H1 (cell line): ENCODE data around the gene RIT2. TPM values are rescaled to one million over a fixed set of nuclear protein-coding genes. Genes with fewer than 3 reads are reported as not detected.

ENCODE experiments used
- CTCF ChIA-PET: fragments of 300-600 bp; sonication (Branson Sonifier 250); formaldehyde crosslinking; loops from one replicate; lab custom pipeline; 2021; ENCODE audit not compliant: partially characterized antibody; lab: Charles Lee
- POLR2A ChIA-PET: fragments of 300-600 bp; sonication (Branson Sonifier 250); formaldehyde crosslinking; loops from one replicate; lab custom pipeline; 2021; ENCODE audit warnings: inconsistent platforms; ENCODE audit not compliant: partially characterized antibody; lab: Charles Lee
- DNase-seq, 2 experiments: peaks; one replicate each; pipeline versions ENCODE4 v3.0.0 to v3.0.0-alpha.2; 2010 to 2022; ENCODE audit warnings: low spot score in 2 of 2, low read depth in 1 of 2, mixed read lengths in 1 of 2
- FAIRE-seq: peaks from 2 replicates; lab custom pipeline; 2011; peaks lifted over from hg19 to GRCh38; lab: Jason Lieb, UNC
- H2AFZ ChIP-seq: 2 replicates; pipeline ENCODE4 v1.8.1; 2012; ENCODE audit warnings: low read length, inconsistent platforms
- H2AK5ac ChIP-seq: 2 replicates; pipeline ENCODE4 v1.6.1; 2013; ENCODE audit warnings: low read depth, low read length
- H2BK120ac ChIP-seq: replicated peaks from 2 replicates; pipeline ENCODE3; 2013; ENCODE audit warnings: low read depth, low read length, inconsistent platforms
- H2BK12ac ChIP-seq: 2 replicates; pipeline ENCODE4 v1.6.1; 2013; ENCODE audit warnings: low read depth, low read length
- H2BK15ac ChIP-seq: 2 replicates; pipeline ENCODE4 v1.6.1; 2013; ENCODE audit warnings: low read length
- H2BK20ac ChIP-seq: 2 replicates; pipeline ENCODE4 v1.6.1; 2013; ENCODE audit warnings: low read length
- H2BK5ac ChIP-seq: 2 replicates; pipeline ENCODE4 v1.6.1; 2013; ENCODE audit warnings: low read depth, low read length
- H3K14ac ChIP-seq: 2 replicates; pipeline ENCODE4 v1.6.1; 2013; ENCODE audit warnings: inconsistent platforms; ENCODE audit not compliant: insufficient read length
- H3K18ac ChIP-seq: 2 replicates; pipeline ENCODE4 v1.6.1; 2013; ENCODE audit warnings: low read length; ENCODE audit errors: extremely low read depth
- H3K23ac ChIP-seq: 2 replicates; pipeline ENCODE4 v1.6.1; 2013; ENCODE audit warnings: inconsistent platforms; ENCODE audit not compliant: insufficient read length
- H3K23me2 ChIP-seq: 2 replicates; pipeline ENCODE4 v1.6.1; 2013; ENCODE audit warnings: low read depth, low read length
- H3K27ac ChIP-seq: 2 replicates; pipeline ENCODE4 v1.6.1; 2011; ENCODE audit warnings: low read depth, low read length, inconsistent platforms
- H3K27me3 ChIP-seq, 4 experiments: replicated peaks in 1 of 4; 1 replicate in 1 of 4; 2 replicates in 3 of 4; pipeline versions ENCODE4 v1.6.1 to v1.8.1; 2011 to 2013; ENCODE audit warnings: low read length in 3 of 4, mild to moderate bottlenecking in 3 of 4, inconsistent platforms in 2 of 4, mixed read lengths in 2 of 4, moderate library complexity in 1 of 4; ENCODE audit not compliant: control insufficient read depth in 3 of 4, insufficient read depth in 3 of 4; ENCODE audit errors: extremely low read depth in 1 of 4
- H3K36me3 ChIP-seq, 4 experiments: 2 replicates each; pipeline versions ENCODE4 v1.6.1 to v1.8.1; 2011 to 2013; ENCODE audit warnings: mild to moderate bottlenecking in 4 of 4, low read length in 3 of 4, moderate library complexity in 2 of 4, control low read depth in 1 of 4, inconsistent platforms in 1 of 4; ENCODE audit not compliant: insufficient read depth in 4 of 4, control insufficient read depth in 2 of 4
- H3K4ac ChIP-seq: replicated peaks from 2 replicates; pipeline ENCODE3; 2013; ENCODE audit warnings: low read length, low read depth, mixed read lengths, inconsistent platforms; ENCODE audit not compliant: insufficient read length
- H3K4me1 ChIP-seq, 4 experiments: replicated peaks in 1 of 4; 1 replicate in 1 of 4; 2 replicates in 3 of 4; pipeline versions ENCODE4 v1.6.1 to v1.8.1; 2011 to 2013; ENCODE audit warnings: low read length in 3 of 4, inconsistent platforms in 2 of 4, mixed read lengths in 1 of 4; ENCODE audit not compliant: insufficient read depth in 4 of 4, control insufficient read depth in 3 of 4
- H3K4me2 ChIP-seq, 2 experiments: 2 replicates each; pipeline versions ENCODE4 v1.6.1 to v1.8.1; 2011 to 2013; ENCODE audit warnings: low read depth in 2 of 2, low read length in 2 of 2, control low read depth in 1 of 2, inconsistent platforms in 1 of 2, mild to moderate bottlenecking in 1 of 2; ENCODE audit not compliant: insufficient read depth in 1 of 2
- H3K4me3 ChIP-seq, 4 experiments: fragments of 200-600, 300-600 bp in 1 of 4; sonication (generic), shearing (Covaris generic), sonication (Bioruptor Twin) in 1 of 4; 2 replicates each; pipeline versions ENCODE4 v1.5.1 to v1.8.1; 2011 to 2016; ENCODE audit warnings: low read length in 4 of 4, low read depth in 3 of 4, control low read depth in 2 of 4, inconsistent platforms in 2 of 4, mild to moderate bottlenecking in 2 of 4, mixed read lengths in 1 of 4, moderate library complexity in 1 of 4; ENCODE audit not compliant: insufficient read depth in 2 of 4; ENCODE audit errors: extremely low read depth in 1 of 4
- H3K56ac ChIP-seq: replicated peaks from 2 replicates; pipeline ENCODE3; 2013; ENCODE audit warnings: low read depth, mild to moderate bottlenecking, mixed read lengths, low read length, inconsistent platforms; ENCODE audit not compliant: insufficient read length
- H3K79me1 ChIP-seq: 2 replicates; pipeline ENCODE4 v1.6.1; 2013; ENCODE audit warnings: low read depth, low read length, control low read depth
- H3K79me2 ChIP-seq, 2 experiments: 2 replicates each; pipeline versions ENCODE4 v1.6.1 to v1.8.1; 2012 to 2013; ENCODE audit warnings: low read length in 2 of 2, mild to moderate bottlenecking in 2 of 2, inconsistent platforms in 1 of 2; ENCODE audit not compliant: insufficient read depth in 2 of 2, control insufficient read depth in 1 of 2
- H3K9ac ChIP-seq, 4 experiments: replicated peaks in 1 of 4; 1 replicate in 1 of 4; 2 replicates in 3 of 4; pipeline versions ENCODE4 v1.6.1 to v1.8.1; 2011 to 2013; ENCODE audit warnings: low read depth in 3 of 4, low read length in 3 of 4, control low read depth in 2 of 4, mild to moderate bottlenecking in 2 of 4, moderate library complexity in 2 of 4, inconsistent platforms in 1 of 4; ENCODE audit errors: extremely low read depth in 1 of 4
- H3K9me3 ChIP-seq, 2 experiments: 2 replicates each; pipeline versions ENCODE4 v1.6.1 to v1.8.1; 2012 to 2013; ENCODE audit warnings: mild to moderate bottlenecking in 2 of 2, moderate library complexity in 2 of 2, control low read depth in 1 of 2, inconsistent platforms in 1 of 2, low read depth in 1 of 2, low read length in 1 of 2, mixed read lengths in 1 of 2; ENCODE audit not compliant: insufficient read depth in 2 of 2
- H4K20me1 ChIP-seq, 2 experiments: replicated peaks in 1 of 2; 2 replicates each; pipeline versions ENCODE3 to v1.8.1; 2011 to 2013; ENCODE audit warnings: inconsistent platforms in 2 of 2, low read length in 2 of 2, mild to moderate bottlenecking in 1 of 2; ENCODE audit not compliant: insufficient read depth in 2 of 2, control insufficient read depth in 1 of 2
- H4K5ac ChIP-seq: 2 replicates; pipeline ENCODE4 v1.6.1; 2013; ENCODE audit warnings: low read length, low read depth, mixed read lengths, inconsistent platforms; ENCODE audit not compliant: insufficient read length
- H4K8ac ChIP-seq: 2 replicates; pipeline ENCODE4 v1.8.0; 2013; ENCODE audit warnings: mild to moderate bottlenecking, moderate library complexity, low read length, inconsistent platforms; ENCODE audit not compliant: insufficient read depth; ENCODE audit errors: extremely low read depth
- H4K91ac ChIP-seq: replicated peaks from 2 replicates; pipeline ENCODE3; 2013; ENCODE audit warnings: low read length, mixed read lengths, inconsistent platforms; ENCODE audit not compliant: insufficient read length
- ASH2L ChIP-seq: fragments of 200-600, 300-600 bp; sonication (generic); IDR thresholded peaks from one replicate; pipeline ENCODE4 v1.7.1; 2017; ENCODE audit warnings: low read length
- BRCA1 ChIP-seq: IDR thresholded peaks from 2 replicates; pipeline ENCODE4 v1.6.1; 2012; ENCODE audit warnings: low read depth, low read length, improper control_type of control experiment
- CHD1 ChIP-seq: IDR thresholded peaks from 2 replicates; pipeline ENCODE4 v1.6.1; 2012; ENCODE audit warnings: low read depth, low read length, improper control_type of control experiment
- EGR1 ChIP-seq: IDR thresholded peaks from 2 replicates; pipeline ENCODE4 v1.6.1; 2011; ENCODE audit warnings: low read depth, low read length, borderline replicate concordance
- FOSL1 ChIP-seq: IDR thresholded peaks from 2 replicates; pipeline ENCODE4 v1.6.1; 2011; ENCODE audit warnings: mild to moderate bottlenecking, low read depth, low read length, moderate library complexity; ENCODE audit not compliant: insufficient read depth
- JUN ChIP-seq: IDR thresholded peaks from 2 replicates; pipeline ENCODE4 v1.6.1; 2011; ENCODE audit warnings: low read depth, mild to moderate bottlenecking, improper control_type of control experiment, low read length
- KDM4A ChIP-seq: IDR thresholded peaks from one replicate; pipeline ENCODE4 v1.7.1; 2012; ENCODE audit warnings: low read depth, mild to moderate bottlenecking, moderate library complexity, low read length, inconsistent platforms; ENCODE audit not compliant: severe bottlenecking
- POU5F1 ChIP-seq: IDR thresholded peaks from 2 replicates; pipeline ENCODE4 v1.6.1; 2011; ENCODE audit warnings: low read depth, mild to moderate bottlenecking, low read length, moderate library complexity
- RNF2 ChIP-seq: fragments of 200-900, 300-1000 bp; sonication (generic); IDR thresholded peaks from 2 replicates; pipeline ENCODE4 v1.7.1; 2016; ENCODE audit warnings: borderline replicate concordance, low read depth, mild to moderate bottlenecking, antibody characterized with exemption, low read length; ENCODE audit not compliant: poor library complexity, severe bottlenecking; ENCODE audit errors: missing control alignments
- SIN3A ChIP-seq, 2 experiments: IDR thresholded peaks in 1 of 2; conservative IDR thresholded peaks in 1 of 2; 2 replicates each; pipeline ENCODE4 v1.6.1; 2011 to 2012; ENCODE audit warnings: low read length in 2 of 2, improper control_type of control experiment in 1 of 2, low read depth in 1 of 2, mild to moderate bottlenecking in 1 of 2
- YY1 ChIP-seq: IDR thresholded peaks from 2 replicates; pipeline ENCODE4 v1.6.1; 2011; ENCODE audit warnings: low read depth, mild to moderate bottlenecking, low read length
- WGBS, 2 experiments: shearing (Covaris generic) in 1 of 2; methylation state at CpG; one replicate each; pipeline versions ENCODE4 v1.1.6 to v1.1.7; 2013 to 2015; ENCODE audit warnings: low lambda C conversion rate in 2 of 2, mixed read lengths in 2 of 2, inconsistent platforms in 1 of 2, low coverage in 1 of 2, missing lambda C conversion rate in 1 of 2; ENCODE audit not compliant: insufficient replicate concordance in 2 of 2, insufficient coverage in 1 of 2, insufficient read length in 1 of 2; ENCODE audit errors: extremely low coverage in 1 of 2, missing lambda C conversion rate in 1 of 2; 5-methylcytosine and 5-hydroxymethylcytosine counted together
- polyA plus RNA-seq, 7 experiments: library from polyadenylated mRNA; depleted of rRNA in 3 of 7; stranded (reverse) in 5 of 7; unstranded in 2 of 7; fragments of >200 nt in 5 of 7; fragments of 200-250 nt in 2 of 7; gene quantifications; 1 replicate in 5 of 7; 2 replicates in 1 of 7; 4 replicates in 1 of 7; pipeline versions ENCODE4 v1.2.1 to v1.2.3, GENCODE V29; 2011 to 2013; ENCODE audit warnings: missing spikeins in 2 of 7, mixed read lengths in 2 of 7
- total RNA-seq: library from RNA; stranded (reverse); fragmentation: NEBNext Ultra II Directional; extraction: Animal tissue kit (Norgen Biotek cat#: 25700); gene quantifications from 2 replicates; pipeline ENCODE4 v1.2.1, GENCODE V29; 2021
- TF ChIP-seq, protein P1 (sequence below): IDR thresholded peaks from 2 replicates; pipeline ENCODE4 v1.6.1; 2012; ENCODE audit warnings: inconsistent platforms

RIT2 gene
- total and polyA plus RNA-seq, 2 of the 8 experiments (the other 6 are each of a cell fraction or from before 2014, with no cell fraction given), result 0.67 to 3.2 TPM

DNA sequence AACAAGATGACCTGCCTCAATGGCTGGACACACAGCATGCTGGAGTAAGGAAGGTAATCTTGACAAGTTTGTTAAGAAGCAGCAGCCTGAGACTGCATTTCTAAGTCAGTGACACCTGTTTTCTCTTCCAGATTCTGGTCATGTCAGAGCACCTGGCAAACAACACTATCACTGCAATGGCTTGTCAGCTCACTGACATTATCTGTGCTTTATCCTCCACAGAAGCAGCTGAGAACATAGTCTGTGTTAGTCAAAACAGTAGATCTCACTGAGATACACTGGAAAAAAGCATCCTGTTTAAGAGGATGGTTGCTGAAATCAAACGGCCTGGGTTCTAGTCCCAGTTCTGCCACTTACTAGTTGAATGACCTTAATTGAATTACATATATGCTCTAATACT, 355.2 kb downstream of the RIT2 start:
- DNase-seq (no peak), FAIRE-seq (no peak)
- no peaks in the 10 kb centered on the region for H3K9me3 ChIP-seq
- H3K18ac ChIP-seq, result no peak overlapping the region
- peak overlapping the region; percentile 4 for H4K91ac ChIP-seq
- H2AK5ac ChIP-seq, result no peak overlapping the region
- no peak overlapping the region for H2BK12ac ChIP-seq
- ChIA-PET POLR2A (no interaction called here), CTCF (no interaction called here)
- no peaks in the 10 kb centered on the region for H3K79me1 ChIP-seq
- no peak overlapping the region for H3K4ac ChIP-seq
- H3K23ac ChIP-seq, result no peak overlapping the region
- H3K4me2 ChIP-seq, result no peak overlapping the region
- no peak overlapping the region for H2BK15ac ChIP-seq
- no peaks in the 10 kb centered on the region for H4K20me1 ChIP-seq
- no peak overlapping the region for H2BK5ac ChIP-seq
- no peak overlapping the region for H2BK120ac ChIP-seq
- no peak overlapping the region for H3K27ac ChIP-seq
- no peak overlapping the region for H3K9ac ChIP-seq
- WGBS, 2 experiments, result 92% methylated on average over 1 of the region's 1 CpG; no CpG with 5 or more reads in 1 of the 2 experiments
- no peak overlapping the region for H2BK20ac ChIP-seq
- no peaks in the 10 kb centered on the region for H3K79me2 ChIP-seq
- H3K56ac ChIP-seq, result no peak overlapping the region
- H3K27me3 ChIP-seq, result no peaks in the 10 kb centered on the region
- H3K23me2 ChIP-seq, result no peaks in the 10 kb centered on the region
- H3K4me3 ChIP-seq, result no peak overlapping the region
- no peak overlapping the region for H4K8ac ChIP-seq
- no peak overlapping the region for H4K5ac ChIP-seq
- no peaks in the 10 kb centered on the region for H3K4me1 ChIP-seq
- no peak overlapping the region for H3K14ac ChIP-seq
- peak overlapping the region; percentile 36; the same call in 1 of the 2 replicates for H2AFZ ChIP-seq
- no peaks in the 10 kb centered on the region for H3K36me3 ChIP-seq
- TF ChIP-seq KDM4A (no peak), JUN (no peak), BRCA1 (no peak), YY1 (no peak), EGR1 (no peak), POU5F1 (no peak), CHD1 (no peak), FOSL1 (no peak), SIN3A (conservative IDR thresholded peaks at IDR 0.05 in 1 of 2, IDR thresholded peaks at IDR 0.05 in 1 of 2; ENCODE audit: low read depth in 1 of 2, low read length in 2 of 2) (no peak), ASH2L (no peak), RNF2 (no peak)
- TF ChIP-seq, protein P1, sequence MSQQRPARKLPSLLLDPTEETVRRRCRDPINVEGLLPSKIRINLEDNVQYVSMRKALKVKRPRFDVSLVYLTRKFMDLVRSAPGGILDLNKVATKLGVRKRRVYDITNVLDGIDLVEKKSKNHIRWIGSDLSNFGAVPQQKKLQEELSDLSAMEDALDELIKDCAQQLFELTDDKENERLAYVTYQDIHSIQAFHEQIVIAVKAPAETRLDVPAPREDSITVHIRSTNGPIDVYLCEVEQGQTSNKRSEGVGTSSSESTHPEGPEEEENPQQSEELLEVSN, result no peak
